HG03097 (cell line): ENCODE measurements around the gene RAPH1.
"Not testable (repeated sequence)": the region's sequence is repeated elsewhere in the genome, so short reads cannot be mapped to it uniquely, and the experiment has no call there.

Experiments used
- ATAC-seq: cut with Tn5 transposase; IDR thresholded peaks from one replicate; pipeline ENCODE4 v1.9.1; 2021; ENCODE audit not compliant: unreplicated experiment, low FRiP score

RAPH1 gene

DNA sequence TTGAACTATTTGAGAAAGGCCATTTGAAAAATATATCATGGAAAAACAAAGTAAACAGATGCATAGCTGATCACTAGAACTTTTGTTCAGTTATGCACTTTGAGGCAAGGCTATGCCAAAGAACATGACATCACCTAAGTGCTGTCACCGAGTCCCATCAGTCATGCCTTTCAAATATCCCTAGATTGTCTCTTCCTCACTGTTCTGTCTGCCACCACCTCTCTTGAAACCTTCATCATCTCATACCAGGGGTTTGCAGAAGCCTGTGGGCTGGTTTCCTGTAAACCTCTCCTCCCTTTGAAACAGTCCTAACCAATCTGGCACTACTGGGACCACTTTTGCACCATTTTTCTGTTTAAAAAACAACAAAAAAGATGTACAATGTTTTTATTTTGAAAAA lies 12.3 kb upstream of the RAPH1 start:
- no peak for ATAC-seq

GRCh38 chr2:203544402-203544801 lies 9.3 kb upstream of the RAPH1 start:
- no peak for ATAC-seq

GRCh38 chr2:203543898-203544328 lies 8.8 kb upstream of the RAPH1 start:
- no peak for ATAC-seq

DNA sequence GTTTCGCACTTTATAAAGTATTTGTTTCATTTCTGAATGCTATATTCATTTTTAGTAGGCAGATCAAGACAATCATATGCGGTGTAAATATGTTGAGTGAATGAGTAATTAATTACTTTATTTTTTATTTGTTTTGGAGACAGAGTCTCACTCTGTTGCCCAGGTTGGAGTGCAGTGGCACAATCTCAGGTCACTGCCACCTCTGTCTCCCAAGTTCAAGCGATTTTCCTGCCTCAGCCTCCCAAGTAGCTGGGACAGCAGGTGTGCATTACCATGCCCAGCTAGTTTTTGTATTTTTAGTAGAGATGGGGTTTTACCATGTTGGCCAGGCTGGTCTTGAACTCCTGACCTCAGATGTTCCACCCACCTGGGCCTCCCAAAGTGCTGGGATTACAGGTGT lies 5.5 kb upstream of the RAPH1 start:
- ATAC-seq: not testable (repeated sequence)

- ATAC-seq: not testable (repeated sequence)
Observed at GRCh38 chr2:203538237-203538636, 3.1 kb upstream of the RAPH1 start.

- ATAC-seq: not testable (repeated sequence)
Observed at GRCh38 chr2:203536586-203536951, 1.5 kb upstream of the RAPH1 start.

GRCh38 chr2:203535784-203536585 lies 884 bp upstream of the RAPH1 start:
- no peak for ATAC-seq

- no peak for ATAC-seq
Observed at GRCh38 chr2:203534621-203535077, 452 bp downstream of the RAPH1 start.

DNA sequence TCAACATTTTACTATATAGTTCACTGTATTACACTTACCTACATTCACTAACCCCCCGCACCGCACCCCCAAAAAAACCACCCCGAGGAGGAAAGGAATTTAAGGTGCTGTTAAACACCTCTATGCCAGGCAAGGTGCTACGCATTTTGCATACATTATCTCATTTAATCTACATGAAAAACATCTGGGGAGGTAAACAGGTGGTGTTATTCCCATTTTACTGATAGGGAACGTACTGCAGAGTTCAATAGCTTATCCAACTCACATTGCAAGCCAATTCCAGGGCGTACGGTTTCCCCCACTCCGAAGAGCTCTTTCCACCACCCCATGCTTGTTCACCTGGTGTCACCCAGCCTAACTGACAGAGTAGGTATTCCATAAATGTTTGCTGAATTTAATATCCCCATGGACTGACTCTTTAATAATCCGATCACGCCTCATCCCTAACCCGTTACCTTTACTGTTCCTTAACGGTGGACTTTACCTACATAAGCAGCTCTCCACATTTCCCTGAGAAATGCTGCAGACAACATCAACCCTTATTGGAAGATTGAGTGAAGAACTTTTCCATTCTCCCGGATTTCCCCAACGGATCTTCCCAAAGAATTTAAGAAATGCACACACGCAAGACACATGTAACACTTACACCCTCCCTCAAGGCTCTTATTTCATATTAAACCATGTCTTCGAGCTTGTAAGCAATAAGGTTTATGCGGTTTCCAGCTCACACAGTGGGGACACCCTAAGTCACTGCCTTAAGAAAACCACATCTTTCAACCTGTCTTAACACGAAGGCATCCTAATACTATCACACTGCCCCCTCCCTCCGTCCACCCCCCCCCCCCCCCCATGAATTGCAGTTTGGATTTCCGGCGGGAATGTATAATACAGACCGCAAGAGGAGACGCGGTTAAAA lies 1.2 kb downstream of the RAPH1 start:
- no peak for ATAC-seq

GRCh38 chr2:203532957-203533658 lies 2.0 kb downstream of the RAPH1 start:
- no peak for ATAC-seq

DNA sequence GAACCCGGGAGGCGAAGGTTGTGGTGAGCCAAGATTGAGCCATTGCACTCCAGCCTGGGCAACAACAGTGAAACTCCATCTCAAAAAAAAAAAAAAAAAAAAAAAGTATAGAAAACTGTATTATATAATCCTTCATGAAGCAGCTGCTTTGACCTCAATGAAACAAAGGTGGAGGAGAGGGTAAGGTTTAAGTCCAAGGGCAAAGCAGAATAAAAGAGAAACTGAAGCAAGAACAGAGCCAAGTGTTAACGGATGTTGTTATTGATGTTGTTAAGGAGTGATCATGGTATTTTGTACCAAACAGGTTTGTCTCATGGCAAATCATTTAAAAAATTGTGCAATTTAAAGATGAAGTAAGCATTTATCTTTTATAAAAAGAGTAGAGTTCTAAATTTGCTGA lies 7.4 kb downstream of the RAPH1 start:
- no peak for ATAC-seq

GRCh38 chr2:203513268-203513667 lies 21.8 kb downstream of the RAPH1 start:
- not testable (repeated sequence) for ATAC-seq

DNA sequence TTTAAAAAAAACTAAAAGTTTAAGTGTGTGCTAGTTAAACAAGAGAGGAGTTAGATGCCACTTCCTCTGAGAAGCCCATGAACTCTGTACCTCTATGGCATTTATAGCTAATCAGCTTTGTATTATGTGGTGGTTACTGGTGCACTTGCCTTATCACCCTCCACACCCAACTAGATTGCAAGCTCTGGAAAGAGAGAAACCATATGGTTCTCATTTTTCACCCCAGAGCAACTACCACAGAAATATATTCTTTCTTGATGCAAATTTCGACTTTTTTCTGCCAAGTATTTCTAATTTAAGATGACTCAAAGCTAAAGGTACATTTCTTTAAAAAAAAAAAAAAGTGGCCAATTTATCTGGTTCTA lies 24.2 kb downstream of the RAPH1 start:
- no peak for ATAC-seq

- ATAC-seq: no peak
Observed at GRCh38 chr2:203510256-203510940, 24.7 kb downstream of the RAPH1 start.

DNA sequence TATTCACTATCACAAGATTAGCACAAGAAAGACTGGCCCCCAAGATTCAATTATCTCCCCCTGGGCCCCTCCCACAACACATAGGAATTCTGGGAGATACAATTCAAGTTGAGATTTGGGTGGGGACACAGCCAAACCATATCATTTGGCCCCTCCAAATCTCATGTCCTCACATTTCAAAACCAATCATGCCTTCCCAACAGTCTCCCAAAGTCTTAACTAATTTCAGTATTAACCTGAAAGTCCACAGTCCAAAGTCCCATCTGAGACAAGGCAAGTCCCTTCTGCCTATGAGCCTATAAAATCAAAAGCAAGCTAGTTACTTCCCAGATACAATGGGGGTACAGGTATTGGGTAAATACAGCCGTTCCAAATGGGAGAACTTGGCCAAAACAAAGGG lies 31.6 kb downstream of the RAPH1 start:
- not testable (repeated sequence) for ATAC-seq

GRCh38 chr2:203501873-203502272 lies 33.2 kb downstream of the RAPH1 start:
- no peak for ATAC-seq

GRCh38 chr2:203500951-203501350 lies 34.1 kb downstream of the RAPH1 start:
- ATAC-seq: no peak

GRCh38 chr2:203500297-203500696 lies 34.8 kb downstream of the RAPH1 start:
- ATAC-seq: no peak

DNA sequence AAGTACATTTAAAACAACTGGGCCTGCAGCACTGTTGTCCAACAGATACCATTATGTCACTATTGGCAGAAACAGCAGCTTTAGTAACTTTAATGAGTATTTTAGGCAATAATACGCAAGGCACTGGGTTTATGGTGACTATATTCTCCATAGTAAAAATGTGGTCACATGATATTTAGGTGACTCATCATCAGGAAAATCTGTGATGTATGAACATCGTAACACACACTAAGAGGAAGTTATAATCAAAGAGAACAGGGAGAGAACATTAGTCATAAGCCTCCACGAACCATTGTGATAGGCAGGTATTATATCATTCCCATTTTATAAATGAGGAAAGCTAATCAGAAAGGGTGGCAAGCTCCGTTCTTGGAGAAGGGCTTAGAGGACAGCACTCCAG lies 36.9 kb downstream of the RAPH1 start:
- ATAC-seq: no peak

DNA sequence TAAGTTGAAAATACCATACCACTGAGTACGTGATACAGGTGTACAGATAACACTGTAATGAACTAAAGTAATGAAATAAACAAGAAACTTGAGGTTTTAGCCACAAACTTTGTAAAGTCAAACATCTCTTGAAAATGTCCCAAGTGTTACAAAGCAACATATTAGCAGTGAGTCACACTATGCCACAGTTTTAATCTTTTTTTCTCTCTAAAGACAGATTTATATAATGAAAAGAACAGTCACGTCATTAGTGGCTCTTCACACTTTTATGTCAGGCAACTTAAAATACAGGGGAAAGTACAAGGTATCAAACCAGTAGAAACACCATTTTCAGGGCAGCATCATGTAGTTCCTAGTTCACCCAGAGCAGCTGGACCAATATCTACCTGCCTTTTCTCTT lies 42.1 kb downstream of the RAPH1 start:
- ATAC-seq: no peak
